ENCODE data around the gene SLC38A10. TPM values are rescaled to one million over a fixed set of nuclear protein-coding genes. Genes with fewer than 3 reads are reported as not detected.

Gene SLC38A10
- total and polyA plus RNA-seq, 4 donors = 22.3 to 118 (median 70.8) TPM

GRCh38 chr17:81197831-81198490 is 97.1 kb downstream of the SLC38A10 start:
- H3K36me3 ChIP-seq (ENCODE audit: control insufficient read depth in 1 of 2, insufficient read depth in 2 of 2, low read length in 1 of 2) = no peaks in the 10 kb centered on the region
- H3K27me3 ChIP-seq (ENCODE audit: control insufficient read depth in 1 of 2, insufficient read depth in 2 of 2, low read length in 1 of 2) = no peaks in the 10 kb centered on the region
- DNase-seq (no peak), ATAC-seq (ENCODE audit: low FRiP score) (no peak)
- 93 to 94% methylated on average over 21 of the region's 21 CpGs for whole genome bisulfite sequencing, 2 donors
- H3K27ac ChIP-seq (ENCODE audit: low read depth in 1 of 2, low read length in 2 of 2) = no peak overlapping the region
- no peaks in the 10 kb centered on the region for H3K4me1 ChIP-seq (ENCODE audit: control insufficient read depth in 1 of 2, insufficient read depth in 2 of 2, low read length in 2 of 2)
- no peak overlapping the region for H3K4me3 ChIP-seq (ENCODE audit: low read length in 2 of 2)
- intact Hi-C loops (cut with DNase I) = no loop called here
- no peaks in the 10 kb centered on the region for H3K9me3 ChIP-seq (ENCODE audit: control insufficient read depth, low read length)

- H3K27me3 ChIP-seq (ENCODE audit: control insufficient read depth in 1 of 2, insufficient read depth in 2 of 2, low read length in 1 of 2) = no peaks in the 10 kb centered on the region
- no peaks in the 10 kb centered on the region for H3K4me1 ChIP-seq (ENCODE audit: control insufficient read depth in 1 of 2, insufficient read depth in 2 of 2, low read length in 2 of 2)
- DNase-seq (no peak), ATAC-seq (ENCODE audit: low FRiP score) (no peak)
- H3K27ac ChIP-seq (ENCODE audit: low read depth in 1 of 2, low read length in 2 of 2) = no peak overlapping the region
- H3K9me3 ChIP-seq (ENCODE audit: control insufficient read depth, low read length) = no peaks in the 10 kb centered on the region
- intact Hi-C loops (cut with DNase I) = no loop called here
- WGBS, 2 donors = 86 to 89% methylated on average over 14 of the region's 14 CpGs
- no peak overlapping the region for H3K4me3 ChIP-seq (ENCODE audit: low read length in 2 of 2)
- no peaks in the 10 kb centered on the region for H3K36me3 ChIP-seq (ENCODE audit: control insufficient read depth in 1 of 2, insufficient read depth in 2 of 2, low read length in 1 of 2)
These were observed 97.7 kb downstream of the SLC38A10 start for GRCh38 chr17:81197409-81197795.

GRCh38 chr17:81196505-81197408 is 98.3 kb downstream of the SLC38A10 start:
- ATAC-seq (ENCODE audit: low FRiP score) = no peak
- H3K27me3 ChIP-seq (ENCODE audit: control insufficient read depth in 1 of 2, insufficient read depth in 2 of 2, low read length in 1 of 2) = no peaks in the 10 kb centered on the region
- WGBS, 2 donors = 87 to 91% methylated on average over 45 of the region's 45 CpGs
- no peaks in the 10 kb centered on the region for H3K9me3 ChIP-seq (ENCODE audit: control insufficient read depth, low read length)
- no peak for DNase-seq
- H3K36me3 ChIP-seq (ENCODE audit: control insufficient read depth in 1 of 2, insufficient read depth in 2 of 2, low read length in 1 of 2) = no peaks in the 10 kb centered on the region
- H3K4me1 ChIP-seq (ENCODE audit: control insufficient read depth in 1 of 2, insufficient read depth in 2 of 2, low read length in 2 of 2) = no peaks in the 10 kb centered on the region
- no peak overlapping the region for H3K4me3 ChIP-seq (ENCODE audit: low read length in 2 of 2)
- no peak overlapping the region for H3K27ac ChIP-seq (ENCODE audit: low read depth in 1 of 2, low read length in 2 of 2)
- intact Hi-C loops (cut with DNase I) = no loop called here

GRCh38 chr17:81195941-81196495 is 99.1 kb downstream of the SLC38A10 start:
- Histone ChIP-seq H3K9me3 (ENCODE audit: control insufficient read depth, low read length) (no peaks in the 10 kb centered on the region), H3K36me3 (ENCODE audit: control insufficient read depth in 1 of 2, insufficient read depth in 2 of 2, low read length in 1 of 2) (no peaks in the 10 kb centered on the region), H3K27ac (ENCODE audit: low read depth in 1 of 2, low read length in 2 of 2) (no peak overlapping the region), H3K27me3 (ENCODE audit: control insufficient read depth in 1 of 2, insufficient read depth in 2 of 2, low read length in 1 of 2) (no peaks in the 10 kb centered on the region), H3K4me3 (ENCODE audit: low read length in 2 of 2) (no peak overlapping the region), H3K4me1 (ENCODE audit: control insufficient read depth in 1 of 2, insufficient read depth in 2 of 2, low read length in 2 of 2) (no peaks in the 10 kb centered on the region)
- DNase-seq = no peak
- 90 to 91% methylated on average over 12 to 14 of the region's 14 CpGs for WGBS, 2 donors
- intact Hi-C loops (cut with DNase I) = no loop called here
- no peak for ATAC-seq (ENCODE audit: low FRiP score)

Other genes starting within 250 kb of the SLC38A10 start
- not detected for gene PVALEF, start 129.8 kb downstream of the SLC38A10 start, total RNA-seq
- gene PVALEF, start 129.8 kb downstream of the SLC38A10 start, polyA plus RNA-seq = not detected
- gene AATK, start 129.1 kb downstream of the SLC38A10 start, total RNA-seq = 10 to 100 TPM; 14.2 to 15.1 TPM
- gene AATK, start 129.1 kb downstream of the SLC38A10 start, polyA plus RNA-seq = 1 to 10 TPM; 2.9 to 4.0 TPM
- 10 to 100 TPM in 1 of 2 donors, 1 to 10 TPM in 1; 6.7 to 11.3 TPM for gene CEP131, start 72.3 kb downstream of the SLC38A10 start, total RNA-seq
- gene CEP131, start 72.3 kb downstream of the SLC38A10 start, polyA plus RNA-seq = 10 to 100 TPM in 1 of 2 donors, 1 to 10 TPM in 1; 5.0 to 86.6 TPM
- gene TEPSIN, start 56.3 kb downstream of the SLC38A10 start, total RNA-seq = 10 to 100 TPM; 25.6 to 44.4 TPM
- gene TEPSIN, start 56.3 kb downstream of the SLC38A10 start, polyA plus RNA-seq = 10 to 100 TPM in 1 of 2 donors, 1 to 10 TPM in 1; 5.6 to 79.0 TPM
- gene NDUFAF8, start 56.0 kb downstream of the SLC38A10 start, total RNA-seq = 10 to 100 TPM; 20.2 to 27.4 TPM
- 10 to 100 TPM; 26.5 to 46.5 TPM for gene NDUFAF8, start 56.0 kb downstream of the SLC38A10 start, polyA plus RNA-seq
- 10 to 100 TPM; 22.8 to 49.3 TPM for gene BAHCC1, start 100.2 kb upstream of the SLC38A10 start, total RNA-seq
- gene BAHCC1, start 100.2 kb upstream of the SLC38A10 start, polyA plus RNA-seq = 10 to 100 TPM in 1 of 2 donors, 1 to 10 TPM in 1; 3.9 to 16.8 TPM
- gene ACTG1, start 217.5 kb upstream of the SLC38A10 start, total RNA-seq = 1,000 to 10,000 TPM; 2,309 to 2,547 TPM
- 1,000 to 10,000 TPM; 1,438 to 2,310 TPM for gene ACTG1, start 217.5 kb upstream of the SLC38A10 start, polyA plus RNA-seq
- 1 to 10 TPM; 3.0 to 3.1 TPM for gene FSCN2, start 233.1 kb upstream of the SLC38A10 start, total RNA-seq
- 1 to 10 TPM; 1.0 to 1.3 TPM for gene FSCN2, start 233.1 kb upstream of the SLC38A10 start, polyA plus RNA-seq